HG03135 (cell line): ENCODE measurements around the gene MYCBPAP.

ENCODE experiments used
- ATAC-seq: cut with Tn5 transposase; IDR thresholded peaks from one replicate; pipeline ENCODE4 v1.9.1; 2021; ENCODE audit warnings: mild to moderate bottlenecking, moderate library complexity; ENCODE audit not compliant: unreplicated experiment

MYCBPAP gene

GRCh38 chr17:50517011-50517410, 8.8 kb downstream of the MYCBPAP start:
- ATAC-seq, result no peak

GRCh38 chr17:50517504-50518383, 9.5 kb downstream of the MYCBPAP start:
- no peak for ATAC-seq

GRCh38 chr17:50518384-50519023, 10.3 kb downstream of the MYCBPAP start:
- no peak for ATAC-seq

- ATAC-seq, result no peak
Observed at GRCh38 chr17:50519141-50519834, 11.0 kb downstream of the MYCBPAP start.

DNA sequence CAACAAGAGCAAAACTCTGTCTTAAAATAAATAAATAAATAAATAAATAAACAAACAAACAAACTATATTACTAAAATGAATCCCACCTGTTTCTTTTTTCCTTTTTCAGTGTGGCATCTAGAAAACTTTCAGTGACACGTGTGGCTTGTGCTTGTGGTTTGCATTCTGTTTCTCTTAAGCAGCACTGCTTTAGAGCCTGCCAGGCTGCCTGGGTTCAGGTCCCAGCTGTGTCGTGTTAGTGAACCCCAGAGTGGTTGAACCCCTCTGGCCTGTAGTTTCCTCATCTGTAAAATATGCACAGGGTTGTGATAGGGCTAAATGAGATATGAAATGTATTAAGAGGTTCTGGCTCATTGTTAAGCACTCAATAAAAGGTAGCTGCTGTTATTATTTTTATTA, 12.2 kb downstream of the MYCBPAP start:
- ATAC-seq, result no peak

DNA sequence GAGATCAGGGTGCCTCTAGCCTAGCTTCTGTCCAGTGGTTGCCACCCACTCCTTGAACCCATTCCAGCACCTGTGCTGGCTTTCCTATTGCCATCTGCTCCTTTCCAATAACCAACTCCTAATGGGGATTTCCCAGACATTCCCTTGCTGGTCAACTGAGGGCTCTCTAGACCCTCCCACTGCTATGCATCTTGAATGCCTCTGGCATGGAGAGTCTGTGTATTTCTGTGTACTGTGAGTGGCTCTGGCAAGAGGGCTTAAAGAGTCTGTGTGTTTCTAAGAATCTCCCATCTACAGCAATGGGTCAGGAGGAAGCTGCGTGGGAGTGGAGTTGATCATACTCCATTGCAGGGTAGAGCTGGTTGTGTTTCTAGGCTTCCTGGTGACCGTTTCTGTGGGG, 13.3 kb downstream of the MYCBPAP start:
- ATAC-seq, result no peak

DNA sequence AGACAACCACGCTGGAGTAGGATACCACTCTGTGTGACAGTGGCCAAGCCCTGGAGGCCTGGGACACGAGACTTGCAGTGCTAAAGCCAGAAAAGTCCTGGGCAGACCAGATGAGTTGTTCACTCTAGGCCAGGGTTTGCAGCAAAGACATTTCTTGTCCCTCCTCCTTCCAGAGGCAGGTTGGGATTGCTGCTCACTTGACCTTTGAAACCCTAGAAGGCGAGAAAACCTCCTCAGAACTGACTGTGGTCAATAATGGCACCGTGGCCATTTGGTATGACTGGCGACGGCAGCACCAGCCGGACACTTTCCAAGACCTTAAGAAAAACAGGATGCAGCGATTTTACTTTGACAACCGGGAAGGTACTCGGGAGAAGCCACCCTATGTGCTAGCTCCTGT, 14.5 kb downstream of the MYCBPAP start:
- ATAC-seq, result no peak

GRCh38 chr17:50523208-50523607, 15.0 kb downstream of the MYCBPAP start:
- no peak for ATAC-seq

DNA sequence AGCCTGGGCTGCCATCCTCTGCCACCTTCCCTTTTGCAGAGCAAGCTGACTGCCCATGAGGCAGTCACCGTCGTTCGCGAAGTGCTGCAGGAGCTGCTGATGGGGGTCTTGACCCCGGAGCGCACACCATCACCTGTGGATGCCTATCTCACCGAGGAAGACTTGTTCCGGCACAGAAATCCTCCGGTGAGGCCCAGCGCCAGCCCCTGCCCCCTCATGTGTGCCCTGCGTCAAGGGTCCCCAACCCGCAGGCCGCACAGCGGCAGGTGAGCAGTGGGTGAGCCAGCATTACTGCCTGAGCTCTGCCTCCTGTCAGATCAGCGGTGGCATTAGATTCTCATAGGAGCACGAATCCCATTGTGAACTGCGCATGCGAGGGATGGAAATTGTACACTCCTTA, 16.6 kb downstream of the MYCBPAP start:
- no peak for ATAC-seq

DNA sequence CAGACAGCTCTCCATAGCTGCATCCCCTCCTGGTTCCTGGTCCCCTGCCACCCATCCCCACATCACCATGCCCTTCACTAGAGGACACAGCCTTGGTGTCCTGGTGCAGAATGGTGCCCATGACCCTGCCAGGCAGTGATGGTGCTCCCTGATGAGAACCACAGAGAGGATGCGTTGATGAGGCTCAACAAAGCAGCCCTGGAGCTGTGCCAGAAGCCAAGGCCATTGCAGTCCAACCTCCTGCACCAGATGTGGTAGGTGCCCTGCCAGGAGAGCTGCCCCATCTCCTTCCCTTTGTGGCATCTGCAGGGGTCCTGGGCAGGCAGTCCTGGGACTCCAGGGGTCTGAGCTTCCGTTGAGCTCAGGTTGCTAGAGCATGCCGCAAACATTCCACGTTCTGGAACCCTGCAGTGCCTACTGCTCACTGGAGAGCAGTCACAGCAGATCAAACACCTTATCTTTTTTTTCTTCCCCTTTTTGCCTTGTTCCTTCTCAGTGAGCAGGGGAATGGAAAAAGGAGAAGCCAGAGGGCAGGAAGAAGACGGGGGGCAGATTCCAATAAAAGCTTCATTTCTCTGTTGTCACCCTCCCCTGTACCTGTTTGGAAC, 19.0 kb downstream of the MYCBPAP start:
- no peak for ATAC-seq

GRCh38 chr17:50527949-50528474, 19.8 kb downstream of the MYCBPAP start:
- ATAC-seq, result no peak

- ATAC-seq, result no peak
Observed at GRCh38 chr17:50529849-50530248, 21.6 kb downstream of the MYCBPAP start.

- ATAC-seq, result no peak
Observed at GRCh38 chr17:50531428-50532025, 23.3 kb downstream of the MYCBPAP start.

- no peak for ATAC-seq
Observed at GRCh38 chr17:50532452-50533024, 24.3 kb downstream of the MYCBPAP start, which contains the start of gene EPN3. Gene EPN3 (plus strand): TSS chr17:50532735. CDS start chr17:50536557, 3,822 bp downstream.

DNA sequence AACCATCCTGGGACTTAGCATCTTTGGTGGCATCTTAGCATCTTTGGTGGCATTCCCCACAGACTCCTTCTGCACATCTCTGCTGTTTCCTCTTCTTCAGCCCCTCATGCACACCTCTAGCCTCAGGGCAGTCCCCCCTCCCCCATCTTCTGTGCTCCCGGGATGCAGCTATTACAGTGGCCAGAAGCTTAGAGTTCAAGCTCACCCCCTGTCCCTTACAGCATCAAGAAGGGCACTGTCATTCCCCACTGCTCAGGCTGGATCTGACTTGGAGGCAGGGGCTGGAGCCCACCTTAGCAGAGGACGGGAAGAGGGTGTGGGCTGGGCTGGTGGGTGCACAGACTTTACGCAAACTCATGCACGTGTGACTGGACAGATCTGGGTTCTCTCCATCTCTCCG, 24.9 kb downstream of the MYCBPAP start:
- ATAC-seq, result no peak

DNA sequence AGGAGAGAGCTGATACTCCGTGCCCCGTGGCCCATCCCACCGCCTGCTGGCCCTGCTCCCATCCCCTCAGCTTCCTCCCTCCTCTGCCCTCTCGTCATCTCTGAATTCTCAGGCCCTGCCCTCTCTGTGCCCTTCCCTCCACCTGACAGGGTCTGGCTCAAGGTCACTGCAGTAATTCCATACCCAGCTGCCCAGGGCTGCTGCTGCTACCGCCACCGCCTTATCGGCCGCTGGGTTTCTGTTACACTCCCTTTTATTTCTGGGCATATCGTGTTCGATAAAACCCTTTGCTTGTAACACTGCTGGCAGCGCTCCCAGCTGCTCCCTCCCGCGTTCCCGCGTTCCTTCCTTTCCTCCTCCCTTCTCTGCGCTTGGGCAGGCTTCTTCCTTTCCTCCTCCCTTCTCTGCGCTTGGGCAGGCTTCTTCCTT, 25.5 kb downstream of the MYCBPAP start:
- ATAC-seq, result no peak

GRCh38 chr17:50534222-50534978, 26.2 kb downstream of the MYCBPAP start:
- ATAC-seq, result no peak

- no peak for ATAC-seq
Observed at GRCh38 chr17:50534979-50535326, 26.7 kb downstream of the MYCBPAP start.

GRCh38 chr17:50535407-50535806, 27.2 kb downstream of the MYCBPAP start:
- no peak for ATAC-seq
